Activated T-cell treated with anti-CD3 and anti-CD28 coated beads for 4 hours (primary cell): ENCODE results near the gene UBL4A.
"Not testable (repeated sequence)": the region's sequence is repeated elsewhere in the genome, so short reads cannot be mapped to it uniquely, and the experiment has no call there.

Experiments
- DNase-seq: peaks from one replicate; pipeline ENCODE4 v3.0.0-alpha.2; 2020

The UBL4A gene

DNA sequence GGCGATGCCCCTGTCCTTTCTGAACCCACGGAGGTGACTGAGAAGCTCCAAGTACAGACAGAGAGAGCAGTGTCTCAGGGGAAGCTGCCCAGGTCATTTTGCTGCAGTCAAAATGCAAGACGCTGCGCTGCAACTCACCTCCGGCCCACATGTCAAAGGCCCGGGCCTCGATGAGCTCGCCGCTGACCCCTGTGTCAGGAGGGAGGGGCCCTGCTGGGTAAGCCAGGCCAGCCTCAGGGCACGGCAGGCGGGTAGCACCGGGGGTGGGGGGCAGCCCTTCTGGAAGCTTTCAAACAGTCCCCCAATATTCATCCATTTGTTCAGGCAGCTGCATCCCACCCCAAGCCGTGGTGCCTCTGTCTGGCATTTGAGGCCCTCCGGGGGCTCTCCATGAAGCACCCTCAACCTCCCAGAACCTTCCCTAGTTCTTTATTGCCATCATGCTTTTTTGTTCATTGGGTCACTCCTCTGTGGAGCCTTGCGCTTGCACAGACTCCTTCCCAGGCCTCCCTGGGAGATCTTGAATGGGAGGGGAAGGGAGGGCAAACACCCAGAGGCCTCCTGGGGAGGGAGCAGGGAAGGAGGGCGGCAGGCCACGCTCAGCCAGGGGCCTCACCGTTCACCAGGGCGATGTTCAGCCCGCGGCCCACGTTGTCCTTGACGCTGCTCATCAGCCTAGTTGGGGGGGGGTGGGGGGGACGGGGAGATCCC is 21.4 kb upstream of the UBL4A start:
- no peak for DNase-seq

DNA sequence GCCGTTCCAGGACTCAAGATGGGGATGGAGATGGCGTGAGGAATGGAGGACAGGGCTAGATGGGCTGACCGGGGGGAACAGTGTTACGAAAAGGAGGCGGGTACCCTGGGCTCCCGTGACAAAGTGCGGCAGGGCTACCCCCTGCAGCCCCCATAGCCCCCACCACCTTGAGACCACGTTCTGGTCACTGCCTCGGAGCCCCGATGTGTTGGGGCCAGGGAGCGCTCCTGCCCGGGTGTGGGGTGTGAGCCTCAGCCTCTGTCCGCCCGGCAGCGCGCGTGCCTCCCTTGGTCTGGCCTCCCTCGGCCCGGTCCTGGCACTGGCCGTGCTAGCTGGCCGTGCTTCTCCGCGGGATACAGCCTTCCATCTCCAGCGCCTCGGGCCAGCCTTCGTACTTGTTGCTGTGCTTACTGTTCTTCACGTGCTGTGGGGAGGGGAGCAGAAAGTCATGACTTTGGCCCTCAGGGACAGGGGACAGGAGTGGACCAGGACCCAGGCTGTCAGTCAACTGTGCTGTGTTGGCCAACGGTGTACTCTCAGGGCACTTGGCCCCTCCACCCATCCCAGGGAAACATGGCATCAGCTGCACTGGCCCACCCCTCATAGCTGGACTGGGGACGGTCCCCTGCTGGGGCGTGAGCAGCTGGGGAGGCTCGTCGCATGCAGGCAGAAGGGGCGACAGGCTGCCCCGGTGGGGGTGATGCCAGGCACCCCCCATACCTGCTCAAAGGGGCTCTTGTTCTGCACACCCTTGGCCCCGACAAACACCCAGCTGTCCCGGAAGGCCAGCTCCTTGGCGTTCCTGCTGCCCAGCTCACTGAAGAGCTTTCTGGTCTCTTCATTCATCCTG is 20.3 kb upstream of the UBL4A start:
- no peak for DNase-seq

DNA sequence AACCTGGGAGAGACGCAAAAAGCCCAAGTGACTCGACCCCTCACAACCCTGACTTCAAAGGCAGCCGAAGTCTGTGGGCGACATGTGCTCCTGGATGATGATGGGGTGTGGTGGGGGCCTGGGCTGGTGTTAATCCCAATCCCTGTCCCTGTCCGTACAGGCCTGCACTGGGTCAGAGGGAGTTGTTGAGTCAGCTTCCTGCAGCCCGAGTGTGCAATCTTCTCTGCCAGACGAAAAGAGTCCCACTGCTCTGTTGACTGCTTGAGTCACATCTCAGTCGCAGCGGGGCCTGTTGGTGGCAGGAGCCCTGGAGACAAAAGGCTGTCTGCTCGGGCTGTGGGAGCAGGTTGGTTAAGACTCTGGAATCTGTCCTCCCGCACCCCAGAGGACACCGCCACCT is 19.3 kb upstream of the UBL4A start:
- no peak for DNase-seq

GRCh38 chrX:154502989-154503388 is 16.6 kb upstream of the UBL4A start:
- DNase-seq, result no peak

- no peak for DNase-seq
Observed at GRCh38 chrX:154502098-154502497, 15.7 kb upstream of the UBL4A start.

DNA sequence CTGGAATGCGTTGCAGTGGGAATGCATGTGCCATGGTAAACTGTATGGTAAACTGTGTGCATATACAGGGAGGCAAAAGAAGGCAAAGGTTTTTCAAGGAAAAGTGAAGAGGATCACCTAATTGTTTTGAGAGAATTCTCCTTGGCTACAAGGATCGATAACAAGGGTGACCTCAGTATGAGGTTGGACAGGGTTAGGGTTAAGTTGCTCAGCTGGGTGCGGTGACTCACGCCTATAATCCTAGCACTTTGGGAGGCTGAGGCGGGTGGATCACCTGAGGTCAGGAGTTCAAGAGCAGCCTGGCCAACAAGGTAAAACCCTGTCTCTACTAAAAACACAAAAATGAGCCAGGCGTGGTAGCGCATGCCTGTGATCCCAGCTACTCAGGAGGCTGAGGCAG is 15.0 kb upstream of the UBL4A start:
- DNase-seq, result not testable (repeated sequence)

- not testable (repeated sequence) for DNase-seq
Observed at GRCh38 chrX:154496591-154497137, 10.2 kb upstream of the UBL4A start.

GRCh38 chrX:154495472-154495922 is 9.1 kb upstream of the UBL4A start:
- no peak for DNase-seq

DNA sequence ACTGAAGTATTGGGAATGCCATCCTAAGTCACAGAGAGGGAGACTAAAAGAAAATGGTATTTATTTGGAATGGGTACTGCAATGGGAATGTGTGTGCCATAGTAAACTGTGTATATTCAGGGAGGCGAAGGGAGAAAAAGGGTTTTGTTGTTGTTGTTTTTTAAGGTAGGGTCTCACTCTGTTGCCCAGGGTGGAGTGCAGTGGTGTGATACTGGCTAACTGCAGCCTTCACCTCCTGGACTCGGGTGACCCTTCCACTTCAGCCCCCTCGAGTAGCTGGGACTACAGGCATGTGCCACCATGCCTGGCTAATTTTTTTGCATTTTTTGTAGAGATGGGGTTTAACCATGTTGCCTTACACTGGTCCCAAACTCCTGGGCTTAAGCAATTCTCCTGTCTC is 8.3 kb upstream of the UBL4A start:
- no peak for DNase-seq

DNA sequence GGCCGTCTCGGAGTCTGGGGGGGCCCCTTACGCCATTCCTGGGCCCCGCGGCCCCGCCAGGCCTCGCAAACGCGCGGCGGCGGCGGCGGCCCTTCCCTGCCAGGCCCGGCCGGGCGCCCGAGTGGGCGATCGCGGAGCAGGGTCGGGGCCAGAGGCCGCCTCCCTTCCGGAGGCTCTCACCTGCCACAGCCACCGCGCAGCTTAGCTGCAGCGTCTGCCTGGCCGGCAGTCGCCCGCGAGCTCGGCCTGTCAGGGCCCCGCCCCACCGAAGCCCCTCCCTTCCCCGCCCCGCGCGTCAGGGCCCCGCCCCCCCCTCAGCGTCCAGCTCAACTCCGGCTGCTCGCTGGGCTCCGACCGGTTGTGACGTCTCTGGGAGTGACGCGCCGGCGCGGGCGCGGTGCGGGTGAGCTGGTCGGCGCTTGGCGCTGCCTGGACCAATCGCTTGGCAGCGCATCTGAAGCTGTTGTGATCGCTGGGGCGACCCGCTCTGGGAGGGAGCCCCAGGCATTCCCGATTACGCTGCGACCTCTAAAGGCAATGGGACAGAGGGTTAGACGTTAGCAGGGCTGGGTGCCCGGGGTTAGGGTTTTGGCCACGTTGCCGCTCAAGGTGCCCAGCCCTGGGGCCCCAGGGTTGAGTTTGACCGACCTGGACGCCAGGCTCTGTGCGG is 4.1 kb upstream of the UBL4A start, which contains the start of gene SLC10A3:
Gene SLC10A3 (minus strand): TSS at position 216 of the 670 bp plus-strand sequence. CDS start 1,689 bp downstream, outside the sequence.
- peak; percentile 73 for DNase-seq

DNA sequence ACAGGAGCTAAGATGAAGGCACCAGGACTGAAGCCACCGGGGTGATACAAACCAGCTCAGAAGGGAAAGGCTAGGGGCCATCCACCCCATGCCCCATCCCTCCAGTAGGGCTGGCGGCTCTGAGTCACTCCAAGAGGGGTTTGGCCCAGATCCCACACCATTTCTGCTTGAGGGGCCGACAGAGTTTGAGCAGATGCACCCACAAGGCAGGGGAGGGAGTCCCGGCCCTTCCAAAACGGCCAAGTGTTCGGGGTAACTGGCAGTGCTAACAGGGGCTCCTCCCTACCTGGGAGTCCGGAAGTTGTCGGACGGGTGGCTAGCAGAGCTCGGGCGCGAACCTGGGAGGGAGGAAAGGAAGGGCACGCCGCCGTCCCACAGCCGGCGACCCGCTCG is 3.6 kb upstream of the UBL4A start:
- no peak for DNase-seq

- DNase-seq, result no peak
Observed at GRCh38 chrX:154489182-154489581, 2.8 kb upstream of the UBL4A start.

GRCh38 chrX:154488336-154489075 is 2.1 kb upstream of the UBL4A start:
- DNase-seq, result no peak

- no peak for DNase-seq
Observed at GRCh38 chrX:154487518-154488290, 1.3 kb upstream of the UBL4A start.

GRCh38 chrX:154486052-154486395 is 391 bp downstream of the UBL4A start:
- no peak for DNase-seq

GRCh38 chrX:154485150-154486051 is 1.0 kb downstream of the UBL4A start:
- DNase-seq, result no peak

DNA sequence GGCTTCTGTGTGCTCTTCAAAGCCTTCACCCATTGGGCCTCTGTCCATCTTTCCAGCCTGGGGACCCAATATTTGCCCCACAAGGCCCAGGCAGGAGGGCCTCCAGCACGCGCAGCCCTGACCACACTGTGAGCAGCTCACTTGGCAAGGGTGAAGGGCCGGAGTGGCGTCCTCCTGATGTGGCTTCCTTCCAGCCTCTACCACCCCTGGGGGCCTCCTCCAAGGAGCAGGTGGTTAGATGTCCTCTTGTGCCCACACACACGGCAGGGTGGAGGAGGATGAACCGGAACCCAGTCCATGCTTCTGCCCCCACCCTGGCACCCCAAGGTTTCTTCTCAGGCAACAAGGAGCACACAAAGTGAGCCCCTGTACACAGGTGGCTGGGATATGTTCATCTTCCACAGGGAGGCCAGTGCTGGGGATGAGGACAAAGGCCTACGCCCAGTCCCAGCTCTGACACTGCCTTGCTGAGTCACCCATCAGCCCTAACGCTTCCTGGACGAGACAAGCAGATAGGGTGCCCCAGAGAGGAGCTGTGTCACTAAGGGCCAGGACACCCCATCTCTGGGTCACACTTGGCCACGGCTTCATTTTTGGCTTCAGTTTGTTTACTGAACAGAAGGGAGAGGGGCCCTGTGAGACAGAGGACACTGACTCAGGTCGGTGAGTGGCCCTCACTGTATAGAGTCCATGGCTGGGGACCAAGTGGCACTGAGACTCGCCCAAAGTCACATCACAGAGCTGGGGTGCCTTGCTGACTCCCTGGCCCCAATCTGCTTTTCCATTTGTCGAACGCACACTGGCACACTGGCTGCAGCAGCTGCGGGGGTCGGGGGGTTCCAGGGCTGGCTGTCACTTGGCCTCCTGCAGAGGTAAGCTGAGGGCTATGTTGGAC is 1.9 kb downstream of the UBL4A start:
- no peak for DNase-seq

DNA sequence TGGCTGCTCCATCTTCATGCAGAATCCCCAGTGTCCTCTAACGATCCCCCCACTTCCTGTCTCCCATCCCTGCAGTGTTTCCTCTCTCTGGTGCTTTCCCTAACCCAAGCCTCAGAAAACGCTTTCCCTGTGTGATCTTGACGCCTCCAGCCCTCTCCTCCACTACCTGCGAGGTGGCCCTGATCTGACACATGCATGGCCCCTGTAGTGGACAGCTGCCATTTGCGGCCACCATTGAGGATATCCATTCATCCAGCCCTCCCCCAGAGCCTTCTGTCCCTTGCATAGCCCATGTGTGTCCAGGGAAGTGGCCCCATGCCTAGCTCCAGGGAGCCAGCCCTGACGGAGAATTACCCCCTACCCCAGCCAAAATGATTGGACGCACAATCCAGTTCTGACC is 3.1 kb downstream of the UBL4A start:
- no peak for DNase-seq

GRCh38 chrX:154482786-154483185 is 3.6 kb downstream of the UBL4A start:
- no peak for DNase-seq
